Measurements from ENCODE around the gene FOXA1. TPM values are rescaled to one million over a fixed set of nuclear protein-coding genes. Genes with fewer than 3 reads are reported as not detected.
"Not testable (repeated sequence)": the region's sequence is repeated elsewhere in the genome, so short reads cannot be mapped to it uniquely, and the experiment has no call there.

The FOXA1 gene
- total RNA-seq, 1 donor from 2014 or later: 187 TPM

DNA sequence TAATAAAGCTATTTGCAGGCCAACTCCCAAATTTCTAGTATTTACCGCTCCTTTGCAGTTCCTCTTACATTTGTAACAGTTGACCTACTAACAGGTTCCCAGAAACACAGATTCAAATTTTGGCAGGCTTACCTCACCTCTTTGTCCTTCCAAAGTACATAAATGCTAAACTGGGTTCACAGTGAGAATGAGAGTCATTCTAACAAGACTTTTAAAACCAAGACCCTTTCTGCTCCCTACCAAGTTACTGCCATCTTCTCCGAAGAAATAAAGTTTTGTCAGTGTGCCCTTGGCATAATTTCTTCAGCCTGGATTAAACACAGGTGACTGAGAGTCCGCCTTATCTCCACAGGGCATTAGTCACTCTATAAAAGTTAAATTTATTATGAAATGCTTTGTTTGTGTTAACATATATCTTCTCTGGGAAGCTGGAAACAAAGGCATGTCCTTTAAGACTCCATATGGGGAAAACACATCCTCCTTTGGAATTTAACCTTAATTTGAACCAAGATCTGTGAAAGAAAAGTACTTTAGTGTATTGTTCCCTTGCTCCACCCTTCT lies 28.2 kb downstream of the FOXA1 start:
- no peak for DNase-seq (ENCODE audit: low spot score, unreplicated experiment)
- peaks cover 60% of the 10 kb centered on the region for H3K4me1 Mint-ChIP-seq (ENCODE audit: low read depth)
- no peaks in the 10 kb centered on the region for H3K9me3 Mint-ChIP-seq (ENCODE audit: low read depth)
- H3K36me3 Mint-ChIP-seq (ENCODE audit: insufficient read depth): peaks cover under 1% of the 10 kb centered on the region
- TF ChIP-seq, protein P1, sequence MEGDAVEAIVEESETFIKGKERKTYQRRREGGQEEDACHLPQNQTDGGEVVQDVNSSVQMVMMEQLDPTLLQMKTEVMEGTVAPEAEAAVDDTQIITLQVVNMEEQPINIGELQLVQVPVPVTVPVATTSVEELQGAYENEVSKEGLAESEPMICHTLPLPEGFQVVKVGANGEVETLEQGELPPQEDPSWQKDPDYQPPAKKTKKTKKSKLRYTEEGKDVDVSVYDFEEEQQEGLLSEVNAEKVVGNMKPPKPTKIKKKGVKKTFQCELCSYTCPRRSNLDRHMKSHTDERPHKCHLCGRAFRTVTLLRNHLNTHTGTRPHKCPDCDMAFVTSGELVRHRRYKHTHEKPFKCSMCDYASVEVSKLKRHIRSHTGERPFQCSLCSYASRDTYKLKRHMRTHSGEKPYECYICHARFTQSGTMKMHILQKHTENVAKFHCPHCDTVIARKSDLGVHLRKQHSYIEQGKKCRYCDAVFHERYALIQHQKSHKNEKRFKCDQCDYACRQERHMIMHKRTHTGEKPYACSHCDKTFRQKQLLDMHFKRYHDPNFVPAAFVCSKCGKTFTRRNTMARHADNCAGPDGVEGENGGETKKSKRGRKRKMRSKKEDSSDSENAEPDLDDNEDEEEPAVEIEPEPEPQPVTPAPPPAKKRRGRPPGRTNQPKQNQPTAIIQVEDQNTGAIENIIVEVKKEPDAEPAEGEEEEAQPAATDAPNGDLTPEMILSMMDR (IDR thresholded peaks at IDR 0.05; ENCODE audit: unreplicated experiment): no peak
- peak overlapping the region; percentile 65 for H3K4me3 Mint-ChIP-seq (ENCODE audit: low read depth)
- no peaks in the 10 kb centered on the region for H3K27me3 Mint-ChIP-seq
- H3K27ac Mint-ChIP-seq: peak overlapping the region; percentile 97

DNA sequence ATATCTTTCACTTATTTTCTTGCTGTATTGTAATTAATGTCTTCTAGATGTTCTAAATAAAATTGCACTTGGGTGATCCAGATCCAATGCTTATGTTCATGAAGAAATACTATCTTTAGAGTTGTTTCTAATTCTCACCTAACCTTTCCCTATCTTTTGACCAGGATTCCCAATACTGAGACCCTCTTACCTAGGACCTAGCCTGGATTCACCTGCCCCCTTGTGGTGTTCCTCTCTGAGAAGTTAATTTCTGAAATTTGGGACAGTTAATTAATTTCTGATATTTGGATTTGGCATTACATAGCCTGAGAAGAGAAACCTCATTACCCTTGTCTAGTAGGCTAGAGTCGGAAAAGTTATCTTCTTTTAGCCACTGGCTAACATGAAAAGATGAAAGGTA lies 29.5 kb downstream of the FOXA1 start:
- peak overlapping the region; percentile 63 for H3K4me3 Mint-ChIP-seq (ENCODE audit: low read depth)
- H3K27me3 Mint-ChIP-seq: no peaks in the 10 kb centered on the region
- no peaks in the 10 kb centered on the region for H3K36me3 Mint-ChIP-seq (ENCODE audit: insufficient read depth)
- TF ChIP-seq, protein P1 (IDR thresholded peaks at IDR 0.05; ENCODE audit: unreplicated experiment): peak; percentile 65
- no peak for DNase-seq (ENCODE audit: low spot score, unreplicated experiment)
- H3K9me3 Mint-ChIP-seq (ENCODE audit: low read depth): no peaks in the 10 kb centered on the region
- peak overlapping the region; percentile 95 for H3K27ac Mint-ChIP-seq
- H3K4me1 Mint-ChIP-seq (ENCODE audit: low read depth): peaks cover 56% of the 10 kb centered on the region

DNA sequence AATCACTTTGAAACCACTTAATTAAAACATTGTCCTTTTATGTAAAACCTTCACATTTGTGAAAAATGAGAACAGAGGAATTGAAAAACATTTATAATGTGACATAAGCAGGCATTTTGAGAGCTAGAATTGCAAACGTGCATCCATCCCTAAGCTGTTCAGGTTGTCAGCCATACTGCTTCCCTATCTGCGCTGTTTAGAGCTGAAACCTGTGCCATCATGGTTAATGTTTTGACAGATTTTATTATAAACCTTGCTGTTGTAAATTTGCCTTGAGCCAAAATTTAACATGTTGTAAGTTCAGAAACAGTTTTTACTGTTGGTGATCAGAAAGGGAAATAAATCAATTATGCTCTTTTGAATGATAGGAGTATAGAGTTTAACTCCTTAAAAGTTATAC lies 31.9 kb downstream of the FOXA1 start:
- no peaks in the 10 kb centered on the region for H3K27me3 Mint-ChIP-seq
- DNase-seq (ENCODE audit: low spot score, unreplicated experiment): no peak
- peaks cover 59% of the 10 kb centered on the region for H3K4me1 Mint-ChIP-seq (ENCODE audit: low read depth)
- peak overlapping the region; percentile 61 for H3K27ac Mint-ChIP-seq
- TF ChIP-seq, protein P1 (IDR thresholded peaks at IDR 0.05; ENCODE audit: unreplicated experiment): no peak
- H3K36me3 Mint-ChIP-seq (ENCODE audit: insufficient read depth): peaks cover 5% of the 10 kb centered on the region
- no peaks in the 10 kb centered on the region for H3K9me3 Mint-ChIP-seq (ENCODE audit: low read depth)
- no peak overlapping the region for H3K4me3 Mint-ChIP-seq (ENCODE audit: low read depth)

DNA sequence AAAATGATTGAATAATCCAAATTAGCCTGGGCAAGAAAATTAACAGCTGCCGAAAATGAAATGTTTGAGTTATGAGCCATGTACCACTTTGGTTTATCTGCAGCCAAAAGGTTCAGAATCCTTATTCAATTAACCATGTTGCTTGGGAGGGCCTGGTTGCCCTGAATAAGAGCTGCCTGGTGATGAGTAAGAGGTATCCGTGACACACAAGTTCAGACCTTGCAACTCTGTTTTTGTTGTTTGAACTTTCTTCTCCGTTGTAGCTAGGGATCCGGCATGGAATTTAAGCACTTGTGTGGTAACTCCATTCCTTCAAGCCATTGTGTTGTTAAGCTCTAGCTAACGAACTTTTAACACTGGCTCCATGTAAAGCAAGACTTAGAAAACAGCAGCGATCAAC lies 35.7 kb downstream of the FOXA1 start:
- TF ChIP-seq, protein P1 (IDR thresholded peaks at IDR 0.05; ENCODE audit: unreplicated experiment): no peak
- Mint-ChIP-seq H3K27ac (no peak overlapping the region), H3K9me3 (ENCODE audit: low read depth) (peaks cover 14% of the 10 kb centered on the region)

DNA sequence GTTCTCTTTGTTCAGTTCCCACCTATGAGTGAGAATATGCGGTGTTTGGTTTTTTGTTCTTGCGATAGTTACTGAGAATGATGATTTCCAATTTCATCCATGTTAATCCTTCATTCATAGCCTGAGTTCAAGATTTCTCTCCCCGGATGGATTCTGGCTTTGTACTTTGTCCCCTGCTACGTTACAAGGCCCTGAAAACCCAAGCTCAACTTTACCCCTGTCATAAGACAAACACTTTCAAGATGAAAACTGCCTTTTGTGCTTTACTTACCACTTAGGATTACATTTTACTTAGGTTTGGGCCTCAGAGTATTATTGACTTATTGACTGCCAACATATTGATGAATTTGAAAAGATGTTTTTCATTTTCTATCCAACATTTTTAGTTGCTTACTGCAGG lies 36.3 kb downstream of the FOXA1 start:
- TF ChIP-seq, protein P1 (IDR thresholded peaks at IDR 0.05; ENCODE audit: unreplicated experiment): no peak
- no peak for DNase-seq (ENCODE audit: low spot score, unreplicated experiment)
- H3K27ac Mint-ChIP-seq: no peak overlapping the region
- H3K4me1 Mint-ChIP-seq (ENCODE audit: low read depth): peaks cover 28% of the 10 kb centered on the region
- H3K4me3 Mint-ChIP-seq (ENCODE audit: low read depth): no peak overlapping the region
- no peaks in the 10 kb centered on the region for H3K27me3 Mint-ChIP-seq
- H3K9me3 Mint-ChIP-seq (ENCODE audit: low read depth): peaks cover 20% of the 10 kb centered on the region
- H3K36me3 Mint-ChIP-seq (ENCODE audit: insufficient read depth): peaks cover 25% of the 10 kb centered on the region

More for the DNA sequence above, 35.7 kb downstream of the FOXA1 start:
- Mint-ChIP-seq H3K4me1 (ENCODE audit: low read depth) (peaks cover 35% of the 10 kb centered on the region), H3K36me3 (ENCODE audit: insufficient read depth) (peaks cover 19% of the 10 kb centered on the region), H3K27me3 (no peaks in the 10 kb centered on the region), H3K4me3 (ENCODE audit: low read depth) (no peak overlapping the region)
- no peak for DNase-seq (ENCODE audit: low spot score, unreplicated experiment)

DNA sequence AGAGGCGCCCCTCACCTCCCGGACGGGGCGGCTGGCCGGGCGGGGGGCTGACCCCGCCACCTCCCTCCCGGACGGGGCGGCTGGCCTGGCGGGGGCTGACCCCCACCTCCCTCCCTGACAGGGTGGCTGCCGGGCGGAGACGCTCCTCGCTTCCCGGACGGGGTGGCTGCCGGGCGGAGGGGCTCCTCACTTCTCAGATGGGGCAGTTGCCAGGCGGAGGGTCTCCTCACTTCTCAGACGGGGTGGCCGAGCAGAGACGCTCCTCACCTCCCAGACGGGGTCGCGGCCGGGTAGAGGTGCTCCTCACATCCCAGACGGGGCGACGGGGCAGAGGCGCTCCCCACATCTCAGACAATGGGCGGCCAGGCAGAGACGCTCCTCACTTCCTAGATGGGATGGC lies 39.5 kb downstream of the FOXA1 start:
- peaks cover 29% of the 10 kb centered on the region for H3K9me3 Mint-ChIP-seq (ENCODE audit: low read depth)
- H3K36me3 Mint-ChIP-seq (ENCODE audit: insufficient read depth): peaks cover 35% of the 10 kb centered on the region

More for the DNA sequence above, 39.5 kb downstream of the FOXA1 start:
- not testable (repeated sequence) for DNase-seq (ENCODE audit: low spot score, unreplicated experiment); H3K4me3 Mint-ChIP-seq (ENCODE audit: low read depth); H3K27ac Mint-ChIP-seq; H3K27me3 Mint-ChIP-seq
- H3K4me1 Mint-ChIP-seq (ENCODE audit: low read depth): peaks cover 13% of the 10 kb centered on the region

Data from progenitor cell of endocrine pancreas (in vitro differentiated cells).